Duodenal mucosa (tissue), 2 donors: ENCODE measurements around the gene LRP3.

Experiments
- H3K27ac ChIP-seq: one replicate; pipeline ENCODE4 v1.7.0; 2013; ENCODE audit warnings: low read depth, low read length
- H3K27me3 ChIP-seq, 2 donors: one replicate each; pipeline ENCODE4 v1.7.0; 2013; ENCODE audit warnings: low read length in 2 of 2, control low read depth in 1 of 2; ENCODE audit not compliant: insufficient read depth in 2 of 2, control insufficient read depth in 1 of 2
- H3K36me3 ChIP-seq, 2 donors: one replicate each; pipeline ENCODE4 v1.7.0; 2013; ENCODE audit warnings: low read length in 2 of 2, control low read depth in 1 of 2; ENCODE audit not compliant: insufficient read depth in 2 of 2, control insufficient read depth in 1 of 2
- H3K4me1 ChIP-seq, 2 donors: one replicate each; pipeline ENCODE4 v1.7.0; 2013; ENCODE audit warnings: low read length in 2 of 2, control low read depth in 1 of 2; ENCODE audit not compliant: insufficient read depth in 2 of 2, control insufficient read depth in 1 of 2
- H3K4me3 ChIP-seq, 2 donors: one replicate each; pipeline ENCODE4 v1.7.0; 2013; ENCODE audit warnings: low read length in 2 of 2, low read depth in 1 of 2
- H3K9ac ChIP-seq, 2 donors: one replicate each; pipeline ENCODE4 v1.7.0; 2013; ENCODE audit warnings: low read length in 2 of 2, low read depth in 1 of 2
- H3K9me3 ChIP-seq, 2 donors: one replicate each; pipeline ENCODE4 v1.7.0; 2013; ENCODE audit warnings: low read length in 2 of 2, control low read depth in 1 of 2; ENCODE audit not compliant: control insufficient read depth in 1 of 2

The LRP3 gene

DNA sequence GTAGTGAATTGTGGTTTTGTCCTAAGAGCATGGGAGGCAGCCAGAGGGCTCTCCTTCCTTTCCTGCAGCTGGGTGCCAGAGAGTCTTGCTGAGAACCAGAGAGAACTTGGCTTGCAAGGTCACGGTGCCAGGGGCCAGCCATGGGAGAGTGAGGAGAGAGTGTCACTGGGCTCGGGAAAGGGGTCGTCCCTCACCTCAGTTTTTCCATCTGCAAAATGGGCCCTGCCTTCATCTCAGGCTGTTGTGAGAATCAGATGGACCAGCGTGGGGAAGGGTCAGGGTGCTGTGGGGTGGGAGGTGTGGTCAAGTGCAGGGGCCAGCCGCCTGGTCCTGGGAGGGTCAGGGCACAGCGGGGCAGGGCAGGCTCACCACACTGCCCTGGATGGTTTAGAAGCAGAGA, 7.3 kb downstream of the LRP3 start:
- H3K27ac ChIP-seq = no peak overlapping the region
- H3K9ac ChIP-seq = no peak overlapping the region
- no peaks in the 10 kb centered on the region for H3K27me3 ChIP-seq
- H3K4me1 ChIP-seq = peaks cover 0 to 7% of the 10 kb centered on the region in 2 donors
- no peaks in the 10 kb centered on the region for H3K9me3 ChIP-seq
- H3K36me3 ChIP-seq = peaks cover 0 to 12% of the 10 kb centered on the region in 2 donors
- H3K4me3 ChIP-seq = no peak overlapping the region

DNA sequence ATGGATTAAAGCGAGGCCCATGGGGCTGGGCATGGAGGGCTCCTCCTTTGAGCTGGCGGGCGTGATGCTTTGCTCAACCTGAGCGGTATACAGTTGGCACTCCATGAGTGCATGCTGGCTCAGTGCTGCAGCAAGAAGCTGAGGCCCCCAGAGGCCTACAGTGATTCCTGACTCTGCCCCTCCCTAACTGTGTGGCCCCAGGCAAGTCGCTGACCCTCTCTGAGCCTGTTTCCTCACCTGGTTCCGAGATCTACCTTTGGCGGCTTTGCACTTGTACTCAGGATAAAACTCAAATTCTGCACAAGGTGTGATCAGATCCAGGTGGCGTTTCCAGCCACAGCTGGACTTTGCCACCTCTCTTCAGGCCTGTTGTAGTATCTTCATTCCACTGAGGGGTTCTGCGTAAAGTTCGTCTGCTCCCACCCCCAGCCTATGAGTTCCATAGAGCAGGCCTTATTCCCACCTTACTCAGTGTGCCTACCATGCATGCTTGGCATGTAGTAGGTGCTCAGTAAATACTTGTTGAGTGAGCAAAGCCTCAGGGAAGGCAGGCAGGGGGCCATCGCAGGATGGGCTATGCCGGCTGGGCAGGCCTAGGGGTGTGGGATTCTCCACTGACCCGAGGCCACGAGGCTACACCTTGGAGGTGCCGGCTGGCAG, 7.9 kb downstream of the LRP3 start:
- Histone ChIP-seq H3K9ac (no peak overlapping the region), H3K36me3 (peaks cover 0 to 12% of the 10 kb centered on the region in 2 donors), H3K27ac (no peak overlapping the region), H3K9me3 (no peaks in the 10 kb centered on the region), H3K4me1 (peaks cover 0 to 7% of the 10 kb centered on the region in 2 donors), H3K27me3 (no peaks in the 10 kb centered on the region), H3K4me3 (no peak overlapping the region)

DNA sequence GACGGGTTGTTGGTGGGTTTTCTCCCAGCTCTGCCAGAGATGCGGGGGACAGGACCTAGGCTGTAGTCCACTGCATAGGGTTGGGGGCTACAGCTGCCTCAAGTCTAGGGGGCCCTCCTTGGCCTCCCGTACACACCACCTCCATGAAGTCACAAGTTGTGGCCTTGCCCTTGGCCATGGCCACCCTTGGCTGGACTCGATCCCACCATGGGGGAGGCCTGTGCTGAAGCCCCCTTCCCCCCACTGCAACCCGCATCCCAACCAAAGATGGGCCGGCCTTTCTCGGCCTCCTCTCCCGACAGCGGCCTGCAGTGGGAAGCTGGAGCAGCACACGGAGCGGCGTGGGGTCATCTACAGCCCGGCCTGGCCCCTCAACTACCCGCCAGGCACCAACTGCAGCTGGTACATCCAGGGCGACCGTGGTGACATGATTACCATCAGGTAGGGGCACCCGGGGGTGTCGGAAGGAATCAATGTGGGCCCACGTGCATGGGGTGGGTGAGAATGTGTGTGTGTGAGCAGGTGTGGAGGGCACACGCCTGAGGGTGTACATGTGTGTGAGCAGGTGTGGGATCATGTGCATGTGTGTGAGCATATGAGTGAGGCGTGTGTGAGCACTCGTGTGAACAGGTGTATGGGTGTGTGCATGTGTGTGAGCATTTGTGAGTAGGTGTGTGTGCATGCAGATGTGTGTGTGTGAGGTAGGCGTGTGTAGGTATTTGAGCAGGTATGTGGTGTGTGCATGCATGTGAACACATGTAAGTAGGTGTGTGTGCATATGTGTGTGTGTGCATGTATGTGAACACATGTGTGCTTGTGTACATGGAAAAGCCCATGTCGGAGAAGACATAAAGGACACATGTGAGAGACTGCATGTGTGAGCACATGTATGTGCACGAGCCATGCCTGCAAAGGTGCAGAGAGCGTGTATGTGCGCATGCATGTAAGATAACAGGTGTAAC, 8.7 kb downstream of the LRP3 start:
- Histone ChIP-seq H3K9ac (no peak overlapping the region), H3K36me3 (peaks cover 0 to 12% of the 10 kb centered on the region in 2 donors)

DNA sequence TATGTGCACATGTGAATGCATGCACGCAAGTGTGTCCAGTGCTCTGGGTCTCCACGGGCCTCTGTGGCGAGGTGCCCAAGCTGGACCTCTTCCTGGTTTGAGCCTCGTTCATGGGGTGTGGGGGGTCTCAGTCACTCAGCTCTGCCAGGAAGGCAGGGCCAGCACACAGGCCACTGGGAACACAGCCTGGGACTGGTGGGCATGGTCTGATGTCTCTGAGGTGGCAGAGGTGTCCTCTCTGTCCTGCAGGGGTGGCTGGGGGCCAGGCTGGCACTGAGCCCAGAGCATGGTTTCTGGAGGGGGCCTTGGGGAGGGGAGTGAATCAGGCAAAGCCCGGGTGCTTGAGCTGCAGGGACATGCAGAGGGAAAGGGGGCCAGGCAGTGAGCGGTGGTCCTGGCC, 9.4 kb downstream of the LRP3 start:
- Histone ChIP-seq H3K9ac (no peak overlapping the region), H3K27ac (no peak overlapping the region), H3K27me3 (no peaks in the 10 kb centered on the region), H3K36me3 (peaks cover 0 to 12% of the 10 kb centered on the region in 2 donors), H3K9me3 (no peaks in the 10 kb centered on the region), H3K4me1 (no peaks in the 10 kb centered on the region), H3K4me3 (no peak overlapping the region)

More for the DNA sequence above, 8.7 kb downstream of the LRP3 start:
- Histone ChIP-seq H3K27ac (no peak overlapping the region), H3K4me3 (no peak overlapping the region), H3K4me1 (no peaks in the 10 kb centered on the region), H3K9me3 (no peaks in the 10 kb centered on the region), H3K27me3 (no peaks in the 10 kb centered on the region)

DNA sequence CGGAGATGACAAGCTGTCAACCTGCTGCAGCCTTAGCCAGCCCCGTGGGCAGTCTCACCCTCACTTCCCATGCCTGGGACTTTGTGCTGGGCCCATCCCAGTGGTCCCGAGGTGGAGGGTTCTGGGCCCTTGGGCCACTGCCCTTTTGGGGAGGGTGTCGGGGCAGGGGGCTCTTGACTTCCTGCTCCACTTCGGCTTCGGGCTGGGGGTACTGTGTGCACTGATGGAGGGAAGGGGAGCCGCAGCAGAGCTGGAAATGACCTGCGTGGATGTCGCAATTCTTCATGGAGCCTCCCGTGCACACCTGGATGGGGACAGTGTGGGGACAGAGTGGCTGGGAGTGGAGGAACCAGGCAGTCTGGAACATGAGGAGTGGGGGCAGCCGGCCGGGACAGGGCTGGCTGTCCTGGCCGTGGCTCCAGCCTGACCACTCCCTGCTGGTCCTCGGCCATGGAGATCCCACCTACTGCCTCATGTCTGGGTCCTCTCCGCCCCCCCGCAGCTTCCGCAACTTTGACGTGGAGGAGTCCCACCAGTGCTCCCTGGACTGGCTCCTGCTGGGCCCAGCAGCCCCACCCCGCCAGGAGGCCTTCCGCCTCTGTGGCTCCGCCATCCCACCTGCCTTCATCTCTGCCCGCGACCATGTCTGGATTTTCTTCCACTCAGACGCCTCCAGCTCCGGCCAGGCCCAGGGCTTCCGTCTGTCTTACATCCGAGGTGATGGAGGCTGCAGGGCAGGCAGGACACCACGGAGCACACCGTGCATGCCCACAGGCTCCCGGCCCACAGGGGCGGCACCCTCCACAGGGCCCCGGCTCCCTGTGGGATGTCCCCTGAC, 10.2 kb downstream of the LRP3 start:
- Histone ChIP-seq H3K4me1 (no peaks in the 10 kb centered on the region), H3K9me3 (no peaks in the 10 kb centered on the region), H3K27ac (no peak overlapping the region), H3K36me3 (peaks cover 0 to 12% of the 10 kb centered on the region in 2 donors), H3K27me3 (no peaks in the 10 kb centered on the region), H3K9ac (no peak overlapping the region), H3K4me3 (no peak overlapping the region)

DNA sequence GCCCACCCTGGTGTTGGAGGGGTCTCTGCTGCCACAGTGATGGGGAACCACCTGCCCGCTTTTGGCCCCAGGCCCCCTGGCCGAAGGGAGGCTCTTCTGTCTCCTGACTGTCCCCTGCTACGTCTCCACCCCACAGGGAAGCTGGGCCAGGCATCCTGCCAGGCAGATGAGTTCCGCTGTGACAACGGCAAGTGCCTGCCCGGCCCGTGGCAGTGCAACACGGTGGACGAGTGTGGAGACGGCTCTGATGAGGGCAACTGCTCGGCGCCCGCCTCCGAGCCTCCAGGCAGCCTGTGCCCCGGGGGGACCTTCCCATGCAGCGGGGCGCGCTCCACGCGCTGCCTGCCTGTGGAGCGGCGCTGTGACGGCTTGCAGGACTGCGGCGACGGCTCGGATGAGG, 11.0 kb downstream of the LRP3 start:
- Histone ChIP-seq H3K36me3 (peaks cover 0 to 12% of the 10 kb centered on the region in 2 donors), H3K9ac (no peak overlapping the region), H3K27ac (no peak overlapping the region), H3K9me3 (no peaks in the 10 kb centered on the region), H3K4me1 (no peaks in the 10 kb centered on the region), H3K27me3 (no peaks in the 10 kb centered on the region), H3K4me3 (no peak overlapping the region)

DNA sequence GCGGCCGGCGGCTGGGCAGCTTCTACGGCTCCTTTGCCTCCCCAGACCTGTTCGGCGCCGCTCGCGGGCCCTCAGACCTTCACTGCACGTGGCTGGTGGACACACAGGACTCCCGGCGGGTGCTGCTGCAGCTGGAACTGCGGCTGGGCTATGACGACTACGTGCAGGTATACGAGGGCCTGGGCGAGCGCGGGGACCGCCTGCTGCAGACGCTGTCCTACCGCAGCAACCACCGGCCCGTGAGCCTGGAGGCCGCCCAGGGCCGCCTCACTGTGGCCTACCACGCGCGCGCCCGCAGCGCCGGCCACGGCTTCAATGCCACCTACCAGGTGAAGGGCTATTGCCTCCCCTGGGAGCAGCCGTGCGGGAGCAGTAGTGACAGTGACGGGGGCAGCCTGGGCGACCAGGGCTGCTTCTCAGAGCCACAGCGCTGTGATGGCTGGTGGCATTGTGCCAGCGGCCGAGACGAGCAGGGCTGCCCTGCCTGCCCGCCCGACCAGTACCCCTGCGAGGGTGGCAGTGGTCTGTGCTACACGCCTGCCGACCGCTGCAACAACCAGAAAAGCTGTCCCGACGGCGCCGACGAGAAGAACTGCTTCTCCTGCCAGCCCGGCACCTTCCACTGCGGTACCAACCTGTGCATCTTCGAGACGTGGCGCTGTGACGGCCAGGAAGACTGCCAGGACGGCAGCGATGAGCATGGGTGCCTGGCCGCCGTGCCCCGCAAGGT, 11.6 kb downstream of the LRP3 start:
- no peak overlapping the region for H3K9ac ChIP-seq
- no peak overlapping the region for H3K4me3 ChIP-seq
- H3K9me3 ChIP-seq = no peaks in the 10 kb centered on the region
- no peaks in the 10 kb centered on the region for H3K4me1 ChIP-seq
- no peaks in the 10 kb centered on the region for H3K27me3 ChIP-seq
- peaks cover 0 to 12% of the 10 kb centered on the region in 2 donors for H3K36me3 ChIP-seq
- no peak overlapping the region for H3K27ac ChIP-seq

DNA sequence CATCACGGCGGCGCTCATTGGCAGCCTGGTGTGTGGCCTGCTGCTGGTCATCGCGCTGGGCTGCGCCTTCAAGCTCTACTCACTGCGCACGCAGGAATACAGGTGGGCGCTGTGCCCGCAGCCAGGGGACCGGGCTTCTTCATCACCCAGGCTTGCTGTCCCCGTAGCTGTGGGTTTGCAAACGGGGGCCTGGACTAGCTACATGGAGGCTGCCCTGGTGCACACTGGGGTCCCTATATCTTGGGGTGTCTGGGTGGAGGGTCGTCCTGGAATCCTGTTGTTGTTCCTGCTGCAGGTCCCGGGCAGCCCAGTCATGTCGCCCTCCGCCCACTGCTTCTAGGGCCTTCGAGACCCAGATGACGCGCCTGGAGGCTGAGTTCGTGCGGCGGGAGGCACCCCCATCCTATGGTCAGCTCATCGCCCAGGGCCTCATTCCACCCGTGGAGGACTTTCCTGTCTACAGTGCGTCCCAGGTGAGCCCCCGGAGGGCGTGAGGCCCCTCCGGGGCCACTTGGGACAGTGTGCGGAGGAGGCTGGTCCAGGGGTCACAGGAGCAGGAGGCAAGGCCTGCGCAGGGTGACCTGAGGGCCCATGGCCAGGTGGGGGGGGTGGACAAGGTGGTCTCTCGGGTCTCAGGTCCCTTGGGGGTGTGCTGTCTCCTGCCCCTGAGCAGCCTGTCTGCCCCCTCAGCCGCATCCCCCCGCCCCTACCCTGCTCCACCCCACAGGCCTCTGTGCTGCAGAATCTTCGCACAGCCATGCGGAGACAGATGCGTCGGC, 12.3 kb downstream of the LRP3 start:
- H3K9me3 ChIP-seq = no peaks in the 10 kb centered on the region
- H3K27ac ChIP-seq = no peak overlapping the region
- H3K36me3 ChIP-seq = peaks cover 0 to 12% of the 10 kb centered on the region in 2 donors
- H3K4me3 ChIP-seq = no peak overlapping the region
- H3K9ac ChIP-seq = no peak overlapping the region
- H3K4me1 ChIP-seq = no peaks in the 10 kb centered on the region
- no peaks in the 10 kb centered on the region for H3K27me3 ChIP-seq

DNA sequence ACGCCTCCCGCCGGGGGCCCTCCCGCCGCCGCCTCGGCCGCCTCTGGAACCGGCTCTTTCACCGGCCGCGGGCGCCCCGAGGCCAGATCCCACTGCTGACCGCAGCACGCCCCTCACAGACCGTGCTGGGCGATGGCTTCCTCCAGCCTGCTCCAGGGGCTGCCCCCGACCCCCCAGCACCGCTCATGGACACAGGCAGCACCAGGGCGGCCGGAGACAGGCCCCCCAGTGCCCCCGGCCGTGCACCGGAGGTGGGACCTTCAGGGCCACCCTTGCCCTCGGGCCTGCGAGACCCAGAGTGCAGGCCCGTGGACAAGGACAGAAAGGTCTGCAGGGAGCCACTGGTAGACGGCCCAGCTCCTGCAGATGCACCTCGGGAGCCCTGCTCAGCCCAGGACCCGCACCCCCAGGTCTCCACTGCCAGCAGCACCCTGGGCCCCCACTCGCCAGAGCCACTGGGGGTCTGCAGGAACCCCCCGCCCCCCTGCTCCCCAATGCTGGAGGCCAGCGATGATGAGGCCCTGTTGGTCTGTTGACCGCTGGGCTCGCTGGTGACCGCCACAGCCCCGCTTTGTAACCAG, 13.0 kb downstream of the LRP3 start:
- Histone ChIP-seq H3K27ac (no peak overlapping the region), H3K4me1 (no peaks in the 10 kb centered on the region)

More for the DNA sequence above, 13.0 kb downstream of the LRP3 start:
- Histone ChIP-seq H3K9me3 (no peaks in the 10 kb centered on the region), H3K36me3 (peaks cover 0 to 12% of the 10 kb centered on the region in 2 donors), H3K4me3 (no peak overlapping the region), H3K9ac (no peak overlapping the region), H3K27me3 (no peaks in the 10 kb centered on the region)
